SHP77 treated with DMSO at 0.1 percent for 48 hours (cell line): ENCODE data around the gene TSR1.
"Not testable (repeated sequence)": the region's sequence is repeated elsewhere in the genome, so short reads cannot be mapped to it uniquely, and the experiment has no call there.

Experiments used
- DNase-seq: peaks from one replicate; lab custom pipeline; 2025; lab: John Stamatoyannopoulos, UW

TSR1 gene

DNA sequence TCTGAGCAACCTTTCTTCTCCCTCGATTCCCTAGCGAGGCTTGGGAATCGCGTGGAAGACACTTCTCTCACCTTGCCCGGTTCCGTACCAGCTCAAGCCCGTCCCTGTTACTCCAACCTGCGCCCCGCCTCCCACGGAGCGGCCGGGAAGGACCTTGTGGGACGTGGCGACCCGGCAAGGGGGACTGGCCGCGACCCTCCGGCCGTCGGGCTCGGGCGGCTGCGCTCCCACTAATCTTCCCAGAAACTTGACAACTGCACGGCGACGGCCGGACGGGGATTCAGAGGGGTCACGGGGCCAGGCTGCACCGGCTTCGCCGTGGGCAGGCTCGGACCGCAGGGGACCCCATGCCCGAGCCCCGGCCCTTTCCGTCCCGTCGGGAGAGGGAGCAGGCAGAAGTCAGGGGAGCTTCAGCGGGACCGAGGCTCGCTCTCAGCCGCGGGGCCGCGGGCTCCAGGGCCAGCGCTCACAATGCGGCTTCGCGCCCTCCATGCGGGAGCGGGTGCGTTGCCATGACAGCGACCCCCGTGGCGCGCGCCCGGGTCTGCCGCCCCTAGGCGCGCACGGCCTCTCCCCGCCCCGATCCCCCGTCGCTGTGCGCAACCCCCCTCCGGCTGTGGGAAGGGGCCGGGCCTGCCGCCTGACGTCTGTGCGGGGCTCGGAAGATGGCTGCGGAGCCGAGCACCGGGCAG, 741 bp upstream of the TSR1 start, which contains the start of gene SGSM2:
SGSM2 (plus strand) TSS at position 650 of the 692 bp plus-strand sequence. CDS start 188 bp downstream, outside the sequence.
- peak; percentile 40 for DNase-seq

DNA sequence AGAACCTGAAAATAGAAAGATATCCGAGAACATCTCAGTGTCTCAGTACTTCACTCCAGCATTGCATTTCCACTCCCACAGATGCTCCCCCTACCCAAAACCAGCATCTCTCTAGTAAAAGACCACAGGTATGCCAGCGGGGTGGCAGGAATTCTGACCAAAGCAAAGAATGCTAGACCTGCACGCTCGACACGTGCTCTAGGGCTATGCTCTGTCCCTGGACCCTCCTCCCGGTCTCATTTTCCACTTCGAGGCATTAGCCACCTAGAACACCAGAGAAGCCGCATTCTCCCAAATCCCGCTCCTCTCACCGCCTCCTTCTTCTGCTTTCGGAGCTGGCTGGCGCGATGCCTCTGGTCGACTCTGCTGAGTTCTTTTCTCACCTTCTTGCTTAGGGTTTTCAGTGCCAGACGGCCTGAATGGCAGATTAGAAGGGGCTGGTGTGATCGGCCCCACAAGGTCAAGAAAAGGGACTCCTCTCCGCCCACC, 487 bp downstream of the TSR1 start:
- no peak for DNase-seq

DNA sequence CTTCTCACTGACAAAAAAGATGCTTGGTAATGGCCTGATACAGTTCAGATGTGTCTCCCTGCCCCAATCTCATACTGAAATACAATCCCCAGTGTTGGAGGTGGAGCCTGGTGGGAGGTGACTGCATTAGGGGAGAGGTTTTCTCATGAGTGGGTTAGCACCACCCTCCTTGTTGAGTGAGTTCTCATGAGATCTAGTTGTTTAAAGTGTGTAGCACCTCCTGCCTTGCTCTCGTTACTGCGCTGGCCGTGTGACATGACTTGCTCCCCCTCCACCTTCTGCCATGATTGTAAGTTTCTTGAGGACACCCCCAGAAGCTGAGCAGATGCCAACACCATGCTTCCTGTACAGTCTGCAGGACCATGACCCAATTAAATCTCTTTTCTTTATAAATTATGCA, 5.0 kb downstream of the TSR1 start:
- no peak for DNase-seq

DNA sequence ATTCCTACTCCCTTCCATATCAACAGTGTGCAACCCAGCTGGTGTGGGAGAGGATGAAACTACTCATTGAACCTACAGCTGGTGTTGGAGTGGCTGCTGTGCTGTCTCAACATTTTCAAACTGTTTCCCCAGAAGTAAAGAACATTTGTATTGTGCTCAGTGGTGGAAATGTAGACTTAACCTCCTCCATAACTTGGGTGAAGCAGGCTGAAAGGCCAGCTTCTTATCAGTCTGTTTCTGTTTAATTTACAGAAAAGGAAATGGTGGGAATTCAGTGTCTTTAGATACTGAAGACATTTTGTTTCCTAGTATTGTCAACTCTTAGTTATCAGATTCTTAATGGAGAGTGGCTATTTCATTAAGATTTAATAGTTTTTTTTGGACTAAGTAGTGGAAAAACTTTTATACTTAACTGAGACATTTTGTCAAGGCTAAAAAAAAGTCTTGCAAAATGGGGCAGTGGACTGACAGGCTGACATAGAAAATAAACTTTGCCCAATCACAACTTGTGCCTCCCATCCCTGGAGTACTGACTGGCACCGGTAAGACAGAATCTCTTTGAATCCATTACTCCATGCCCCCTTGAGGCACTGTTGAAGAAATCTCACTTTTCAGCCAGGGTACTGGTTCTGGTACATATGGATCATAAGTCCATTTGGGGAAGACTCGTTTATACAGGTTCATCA, 12.5 kb downstream of the TSR1 start:
- no peak for DNase-seq

DNA sequence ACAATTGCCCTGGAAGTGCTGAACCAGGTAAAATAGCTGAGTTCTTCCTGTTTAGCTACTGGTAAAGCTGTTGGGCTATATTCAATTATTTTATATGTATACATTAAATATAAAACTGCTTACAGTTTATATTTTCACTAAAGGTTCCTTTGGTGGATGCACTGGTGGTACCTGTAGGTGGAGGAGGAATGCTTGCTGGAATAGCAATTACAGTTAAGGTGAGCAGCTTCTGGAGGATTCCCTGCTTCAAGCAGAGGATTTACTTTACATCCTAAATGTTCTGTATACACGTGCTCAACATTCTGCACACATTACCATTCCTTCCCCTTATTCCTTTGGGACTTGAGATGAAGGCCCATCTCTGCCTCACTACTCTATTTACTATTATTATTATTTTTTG, 14.9 kb downstream of the TSR1 start:
- no peak for DNase-seq

DNA sequence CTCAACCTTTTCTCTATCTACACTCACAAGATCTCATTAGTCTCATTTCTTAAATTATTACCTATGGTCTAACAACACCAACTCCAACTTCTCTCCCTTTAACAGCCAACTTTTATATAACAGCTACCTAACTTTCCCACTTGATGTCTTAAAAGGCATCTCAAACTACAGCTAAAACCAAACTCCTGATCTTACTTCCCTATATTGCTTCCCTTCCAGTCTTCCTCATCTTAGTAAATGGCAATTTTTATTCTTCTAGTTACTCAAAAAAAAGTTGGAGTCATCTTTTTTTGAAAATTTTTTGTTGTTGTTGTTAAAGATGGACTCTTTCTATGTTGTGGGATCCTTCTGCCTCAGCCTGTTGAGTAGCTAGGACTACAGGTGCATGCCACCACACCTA, 17.2 kb downstream of the TSR1 start:
- no peak for DNase-seq

DNA sequence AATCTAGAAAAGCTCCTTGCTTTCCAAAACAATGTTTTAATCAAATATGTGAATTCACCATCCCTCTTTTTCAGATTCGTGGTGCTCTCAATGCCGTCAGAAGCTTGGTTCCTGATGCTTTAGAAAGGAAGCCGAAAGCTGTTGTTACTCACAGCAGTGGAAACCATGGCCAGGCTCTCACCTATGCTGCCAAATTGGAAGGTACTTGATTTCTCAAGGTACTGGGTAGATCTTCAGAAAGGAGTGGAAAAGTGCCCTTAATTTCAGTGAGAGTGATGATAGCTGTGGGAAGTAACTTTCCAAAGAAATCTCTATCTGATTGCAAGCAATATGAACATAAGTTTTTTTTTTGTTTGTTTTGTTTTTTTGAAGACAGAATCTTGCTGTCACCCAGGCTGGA, 18.5 kb downstream of the TSR1 start:
- DNase-seq: peak; percentile 61

DNA sequence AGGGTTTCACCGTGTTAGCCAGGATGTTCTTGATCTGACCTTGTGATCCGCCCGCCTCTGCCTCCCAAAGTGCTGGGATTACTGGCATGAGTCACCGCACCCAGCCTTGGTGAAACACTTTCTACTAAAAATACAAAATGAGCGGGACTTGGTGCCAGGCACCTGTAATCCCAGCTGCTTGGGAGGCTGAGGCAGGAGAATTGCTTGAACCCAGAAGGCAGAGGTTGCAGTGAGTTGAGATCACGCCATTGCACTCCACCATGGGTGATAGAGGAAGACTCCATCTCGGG, 19.4 kb downstream of the TSR1 start:
- not testable (repeated sequence) for DNase-seq

DNA sequence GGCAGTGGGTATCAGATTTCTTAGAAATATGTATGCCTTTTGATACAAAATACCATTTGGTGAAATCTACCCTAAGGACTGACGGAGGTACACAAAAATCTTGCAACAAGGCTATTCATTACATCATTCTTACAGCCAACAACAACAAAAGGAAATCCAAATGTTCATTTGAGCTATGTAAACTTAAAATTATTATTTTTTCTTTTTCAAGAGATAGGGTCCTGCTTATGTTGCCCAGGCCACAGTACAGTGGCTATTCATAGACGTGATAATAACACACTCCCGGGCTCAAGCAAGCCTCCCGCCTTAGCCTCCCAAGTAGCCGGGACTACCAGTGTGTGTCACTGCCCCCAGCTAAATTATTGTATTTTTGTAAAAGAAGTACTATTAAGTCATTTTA, 23.5 kb downstream of the TSR1 start:
- no peak for DNase-seq

DNA sequence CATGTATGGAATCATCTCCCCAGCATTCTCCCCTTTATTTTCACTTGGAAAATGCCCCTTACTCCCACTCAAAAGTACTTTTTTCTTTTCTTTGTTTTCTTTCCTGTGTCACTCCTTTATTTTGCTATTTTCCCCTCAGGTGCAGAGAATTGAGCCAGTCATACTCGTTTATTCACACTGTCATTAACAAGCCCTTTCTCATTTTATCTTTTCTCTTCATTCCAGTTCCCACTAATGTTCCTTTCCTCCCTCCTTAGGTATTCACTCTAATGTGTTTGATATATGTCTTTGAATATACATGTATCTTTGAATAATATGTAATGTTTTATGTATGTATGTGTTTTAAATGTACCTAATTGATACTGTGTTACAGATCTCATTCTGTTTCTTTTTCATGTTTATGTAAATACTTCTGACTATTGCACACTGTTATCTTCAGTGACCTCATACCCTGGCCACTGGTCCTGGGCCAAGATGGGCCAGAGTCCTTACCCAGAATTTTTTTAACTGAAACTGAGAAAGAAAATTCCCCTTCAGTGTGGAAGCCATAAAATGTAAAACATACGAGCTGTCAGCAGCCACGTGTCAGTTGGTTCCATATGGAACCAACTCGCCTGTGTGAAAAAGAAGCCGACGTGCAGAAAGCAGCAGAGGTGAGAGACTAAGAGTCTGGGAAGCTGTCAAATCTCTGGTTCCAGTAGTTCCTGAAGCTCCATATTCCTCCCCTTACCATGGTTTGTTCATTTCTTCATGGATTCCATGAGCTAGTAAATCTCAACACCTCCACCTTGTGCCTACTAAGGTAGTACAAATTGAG, 26.7 kb downstream of the TSR1 start:
- DNase-seq: no peak

DNA sequence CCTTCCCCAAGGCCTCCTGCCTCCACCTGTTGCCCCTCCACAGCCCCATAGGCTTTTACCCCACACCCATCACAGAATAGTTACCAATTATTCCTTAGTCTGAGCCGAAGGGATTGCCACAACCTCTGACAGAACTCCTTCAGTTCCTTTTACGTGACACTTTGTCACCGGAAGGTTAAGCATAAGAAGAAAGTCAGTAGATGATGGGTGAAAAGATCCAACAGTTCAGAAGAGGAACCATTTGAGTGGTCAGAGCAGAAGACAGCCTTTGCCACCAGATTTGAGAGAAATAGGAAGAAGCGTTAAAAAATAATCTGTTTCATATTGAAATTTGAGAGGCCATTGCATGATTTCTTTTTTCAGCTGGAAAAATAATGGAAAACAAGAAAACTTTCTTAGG, 31.3 kb downstream of the TSR1 start:
- DNase-seq: no peak

DNA sequence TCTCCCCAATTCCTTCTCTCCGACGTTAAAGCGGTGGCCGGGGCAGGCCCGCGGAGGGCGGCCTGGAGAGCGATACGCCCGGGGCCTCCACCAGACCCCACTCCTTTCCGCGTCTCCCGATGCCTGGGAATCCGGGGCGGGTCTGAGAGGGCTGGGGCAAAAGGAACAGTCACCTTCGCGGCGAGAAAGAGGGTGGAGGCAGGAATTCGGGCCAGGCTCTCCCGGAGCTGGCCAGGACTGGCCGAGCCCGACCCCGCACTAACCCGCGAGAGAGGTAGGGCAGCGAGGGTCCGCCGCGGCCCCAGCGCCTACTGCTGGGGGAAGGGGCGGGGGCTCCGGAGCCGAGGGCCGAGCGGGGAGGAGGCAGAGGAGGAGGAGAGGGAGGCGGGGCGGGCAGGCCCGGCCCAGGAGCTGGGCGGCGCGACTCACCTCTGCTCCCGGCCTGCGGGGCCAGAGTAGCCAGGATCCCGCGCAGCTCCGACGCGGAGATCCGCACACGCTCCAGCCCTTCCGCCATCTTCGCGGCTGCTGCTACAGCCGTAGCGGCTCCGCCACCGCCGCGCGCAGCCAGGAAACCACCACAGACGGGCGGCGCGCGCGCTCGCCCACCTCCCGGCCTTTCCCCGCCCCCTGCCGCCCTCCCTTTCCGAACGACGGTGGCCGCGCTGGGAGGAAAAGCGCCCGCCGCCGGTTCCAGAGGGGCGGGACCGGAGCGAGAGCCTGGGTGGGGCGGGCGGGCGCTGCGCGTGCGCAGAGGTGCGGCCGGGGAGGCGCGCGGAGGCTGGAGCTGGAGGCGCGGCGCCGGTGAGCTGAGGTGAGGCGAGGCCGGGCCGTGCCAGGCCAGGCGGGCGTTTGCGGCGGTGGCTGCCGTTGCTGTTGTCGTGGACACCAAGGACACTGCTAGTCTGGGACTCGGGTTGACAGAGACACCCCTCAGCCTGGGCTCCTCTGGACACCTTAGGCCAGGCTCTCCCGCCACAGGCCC, 32.8 kb downstream of the TSR1 start, which contains the start of the genes SMG6 and SRR:
SMG6 (minus strand) TSS at position 582 of the 985 bp plus-strand sequence; CDS start at position 517, 65 bp downstream.
SRR (plus strand) TSS at position 747 of the 985 bp plus-strand sequence. CDS start 11,611 bp downstream, outside the sequence.
- DNase-seq: peak; percentile 82

DNA sequence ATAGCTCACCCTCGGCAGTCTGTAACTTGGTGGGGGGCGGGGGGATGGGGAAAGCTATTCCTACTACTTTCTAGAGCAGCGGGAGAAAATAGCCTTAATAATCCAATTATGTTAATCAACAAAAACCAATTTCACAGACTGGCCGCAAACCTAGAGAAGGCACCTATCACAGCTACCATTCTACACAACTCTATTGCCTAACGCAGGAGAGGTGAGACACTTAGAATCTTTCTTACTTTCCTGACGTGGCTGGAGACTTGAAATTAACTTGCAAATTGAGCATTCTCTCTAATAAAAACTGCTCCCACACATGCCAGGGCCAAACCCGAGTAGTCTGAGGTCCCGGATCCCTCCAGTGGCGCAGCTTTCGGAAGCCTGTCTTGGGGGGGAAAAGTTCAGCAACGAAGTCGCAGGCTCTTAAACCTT, 33.5 kb downstream of the TSR1 start:
- DNase-seq: no peak

DNA sequence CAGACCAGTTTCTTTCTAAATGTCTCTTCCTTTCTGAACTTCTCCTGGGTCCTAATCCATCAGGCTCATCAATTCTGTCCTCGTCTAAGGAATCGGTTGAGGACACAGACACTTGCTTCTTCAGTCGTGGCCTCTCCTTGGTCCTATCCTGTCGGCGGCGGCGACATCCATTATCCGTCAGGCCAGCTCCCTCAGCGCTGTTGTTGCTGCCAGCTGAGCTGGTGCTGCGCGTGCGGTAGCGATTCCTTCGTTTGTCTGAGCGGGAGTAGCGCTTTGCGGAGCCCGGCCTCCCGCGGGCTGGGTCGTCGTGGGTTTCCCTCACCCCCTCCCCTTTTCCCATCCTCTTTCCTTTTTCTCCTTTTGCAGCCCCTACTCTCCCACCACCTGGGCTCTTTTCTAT, 36.5 kb downstream of the TSR1 start:
- DNase-seq: no peak

DNA sequence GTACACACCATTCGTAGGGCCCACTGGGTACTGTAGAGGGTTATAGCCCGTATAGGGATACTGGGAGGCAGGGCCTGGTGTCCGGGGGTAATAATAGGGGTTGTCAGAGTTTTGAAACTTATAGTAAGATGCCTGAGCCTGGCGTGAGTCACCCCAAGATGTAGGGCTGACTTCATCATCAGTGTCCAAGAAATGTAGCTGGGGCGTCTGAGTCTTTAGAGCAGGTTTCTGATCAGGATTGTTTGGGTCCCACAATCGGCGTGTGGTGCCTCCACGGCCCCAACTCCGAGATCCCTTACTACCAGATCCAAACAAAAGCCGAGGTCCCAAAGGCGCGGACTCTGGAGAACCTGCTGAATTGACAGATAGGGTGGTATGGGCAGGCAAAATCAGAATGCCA, 37.1 kb downstream of the TSR1 start:
- DNase-seq: no peak

DNA sequence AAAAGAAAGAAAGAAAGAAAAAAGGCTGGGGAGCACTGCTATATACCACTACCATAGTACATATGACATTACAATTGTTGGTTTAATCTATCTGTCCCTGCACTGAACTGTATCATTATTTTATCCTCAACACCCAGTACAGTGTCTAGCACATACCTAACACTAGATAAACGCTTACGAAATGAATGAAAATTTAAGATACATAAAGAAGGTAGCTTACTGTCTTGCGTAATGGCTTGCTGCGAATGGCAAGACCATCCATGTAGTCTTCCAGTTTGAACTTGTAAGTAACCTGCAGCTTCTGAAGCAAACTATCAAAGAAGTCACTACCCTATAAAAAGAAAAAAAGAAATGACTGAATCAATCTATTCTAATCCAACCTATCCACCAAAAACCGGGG, 39.2 kb downstream of the TSR1 start:
- no peak for DNase-seq

DNA sequence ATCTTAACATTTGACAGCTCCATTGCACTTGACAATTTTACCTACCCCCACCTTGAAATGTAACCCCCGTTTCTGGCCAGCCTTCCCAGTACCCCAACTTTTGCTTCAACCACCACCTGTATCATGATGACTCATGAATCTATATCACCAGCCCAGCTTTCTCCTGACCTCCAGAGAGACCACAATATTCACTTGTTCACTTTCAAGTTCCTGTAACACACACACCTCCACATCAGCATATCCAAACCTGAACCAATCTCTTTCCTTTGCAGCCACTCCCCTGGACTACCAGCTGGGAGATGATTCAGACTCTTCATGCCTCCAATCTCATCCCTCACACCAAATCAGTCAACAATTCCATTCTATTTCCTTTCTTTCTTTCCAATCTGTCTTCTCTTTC, 40.7 kb downstream of the TSR1 start:
- no peak for DNase-seq

DNA sequence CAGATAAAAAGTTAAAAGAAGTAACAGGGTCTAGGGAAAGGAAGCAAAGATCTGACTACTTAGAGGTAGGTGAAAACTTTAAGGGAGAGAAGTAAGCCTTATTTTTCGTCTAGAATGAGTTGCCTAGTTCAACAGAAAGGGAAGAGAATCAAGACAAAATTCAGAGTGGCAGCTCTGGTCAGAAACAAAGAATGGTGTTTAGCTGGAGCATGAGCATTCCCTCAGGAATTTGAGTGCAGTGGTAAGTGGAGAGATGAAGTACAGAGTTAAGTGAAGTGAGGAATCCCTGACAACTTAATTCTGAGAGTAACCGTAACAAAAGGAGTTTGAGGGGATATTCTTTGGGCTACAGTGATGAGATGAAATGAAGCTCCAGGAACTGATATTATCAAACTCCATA, 44.2 kb downstream of the TSR1 start:
- DNase-seq: no peak

DNA sequence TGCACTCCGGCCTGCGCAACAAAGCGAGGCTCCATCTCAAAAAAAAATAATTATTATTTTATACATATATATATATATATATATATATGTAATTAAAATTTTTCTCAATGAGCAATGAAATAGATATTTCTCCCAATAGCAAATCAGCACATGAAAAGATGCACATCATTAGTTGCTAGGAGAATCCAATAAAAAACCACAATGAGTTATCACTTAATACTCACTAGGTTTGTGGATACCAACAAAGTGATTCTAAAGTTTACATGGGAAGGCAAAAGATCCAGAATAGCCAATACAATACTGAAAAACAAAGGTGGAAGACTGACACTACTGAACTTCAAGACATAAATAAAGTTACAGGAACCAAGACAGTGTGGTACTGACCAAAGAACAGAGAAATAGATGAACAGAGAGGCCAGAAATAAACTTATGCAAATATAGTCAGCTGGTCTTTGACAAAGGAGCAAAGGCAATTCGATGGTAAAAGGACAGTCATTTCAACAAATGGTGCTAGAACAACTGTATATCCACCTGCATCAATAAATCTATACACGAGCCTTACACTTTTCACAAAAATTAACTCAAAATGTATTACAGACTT, 46.3 kb downstream of the TSR1 start:
- DNase-seq: no peak

DNA sequence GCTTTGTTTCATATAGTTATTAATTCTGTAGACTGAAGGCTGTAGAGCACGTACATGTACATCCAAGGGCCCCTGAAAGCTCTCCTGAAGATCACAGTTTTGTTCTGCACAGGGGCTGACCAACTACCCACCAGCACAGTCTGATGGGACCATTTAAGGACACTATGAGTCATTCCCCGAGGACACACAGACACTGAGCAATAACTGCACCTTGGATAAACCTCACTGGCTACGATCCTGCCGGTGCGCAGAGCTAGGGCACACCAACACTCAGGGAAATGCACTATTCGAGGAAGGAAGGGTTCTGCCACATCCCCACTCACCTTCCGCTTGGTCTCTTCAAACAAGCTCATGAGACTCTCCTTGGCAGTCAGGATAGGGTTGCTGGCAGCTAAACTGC, 53.0 kb downstream of the TSR1 start:
- DNase-seq: no peak

DNA sequence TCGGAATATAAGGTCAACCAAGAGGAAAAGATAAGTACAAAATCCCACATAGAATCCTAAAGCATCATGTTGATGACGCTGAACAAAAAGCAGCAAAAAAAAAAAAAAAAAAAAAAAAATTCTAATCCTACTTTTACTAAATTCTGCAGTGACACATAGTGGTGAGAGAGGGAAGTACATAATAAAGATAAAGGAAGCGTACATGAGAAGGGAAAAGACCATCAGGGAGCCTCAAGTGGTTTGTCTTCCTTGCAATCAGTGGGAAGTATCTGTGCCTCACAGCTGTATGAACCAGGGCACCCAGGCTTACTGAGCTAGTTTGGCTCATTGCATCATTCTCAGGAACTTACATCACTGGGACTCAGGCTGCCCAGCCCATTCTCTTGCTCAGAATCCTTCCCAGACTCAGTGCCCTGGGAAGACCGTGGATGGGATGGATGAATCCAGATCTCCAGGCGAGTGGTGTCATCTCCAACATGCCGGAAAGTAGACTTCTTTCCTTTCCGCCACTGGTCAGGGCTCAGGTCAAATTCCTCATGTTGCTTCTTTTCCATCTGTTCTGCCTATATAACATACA, 53.9 kb downstream of the TSR1 start:
- DNase-seq: peak; percentile 48
